ENCODE results near the gene BTBD7. TPM values are rescaled to one million over a fixed set of nuclear protein-coding genes. Genes with fewer than 3 reads are reported as not detected.

BTBD7 gene
- total and polyA plus RNA-seq, 2 of the 4 experiments (the other 2 are of a cell fraction) = 11.9 to 30.5 TPM

- Histone ChIP-seq H3K4me2 (ENCODE audit: low read depth, low read length) (no peak overlapping the region), H3K14ac (replicated peaks; ENCODE audit: low read depth, low read length) (no peak overlapping the region), H3K9ac (ENCODE audit: low read depth, low read length) (no peak overlapping the region), H3K36me3 (ENCODE audit: control insufficient read depth, insufficient read depth, low read length) (no peaks in the 10 kb centered on the region), H3K79me1 (ENCODE audit: low read depth in 1 of 2, low read length in 2 of 2) (peaks cover 17 to 58% of the 10 kb centered on the region in 2 experiments), H4K91ac (ENCODE audit: insufficient read depth, low read depth, low read length) (no peak overlapping the region), H2AK9ac (replicated peaks; ENCODE audit: low read depth, low read length, poor library complexity) (no peak overlapping the region), H2AK5ac (ENCODE audit: low read depth, low read length) (no peak overlapping the region), H2BK20ac (ENCODE audit: low read depth, low read length) (no peak overlapping the region), H3K9me1 (ENCODE audit: insufficient read depth, low read length) (peaks cover 8% of the 10 kb centered on the region; the same call in 1 of the 2 replicates), H3K18ac (ENCODE audit: low read depth, low read length) (no peak overlapping the region), H3K9me3 (ENCODE audit: control insufficient read depth, insufficient read depth, low read length) (no peaks in the 10 kb centered on the region), H2BK15ac (ENCODE audit: low read depth, low read length) (no peak overlapping the region), H3K27ac (ENCODE audit: insufficient read depth, low read length) (no peak overlapping the region), H2AFZ (replicated peaks; ENCODE audit: low read length, poor library complexity) (no peak overlapping the region), H2BK120ac (ENCODE audit: low read depth, low read length) (no peak overlapping the region), H4K20me1 (ENCODE audit: insufficient read depth, low read length) (peaks cover 38% of the 10 kb centered on the region), H3K4ac (ENCODE audit: low read depth, low read length) (no peak overlapping the region), H4K5ac (ENCODE audit: low read depth, low read length) (no peak overlapping the region), H4K8ac (ENCODE audit: low read depth in 2 of 2, low read length in 2 of 2) (0 out of 4 replicates have a peak overlapping the region, but pooled peaks of 1 of the 2 experiments have one; percentile 9), H3K4me1 (ENCODE audit: control insufficient read depth, insufficient read depth, low read length) (peaks cover 12% of the 10 kb centered on the region), H3K23ac (ENCODE audit: low read depth, low read length) (no peak overlapping the region), H3K4me3 (ENCODE audit: insufficient read depth, low read depth, low read length) (no peak overlapping the region), H2BK5ac (ENCODE audit: low read depth, low read length, poor library complexity, severe bottlenecking) (no peak overlapping the region), H3K27me3 (ENCODE audit: control insufficient read depth, insufficient read depth, low read length) (no peaks in the 10 kb centered on the region), H3K56ac (ENCODE audit: extremely low read depth, insufficient read depth, low read length) (no peak overlapping the region)
- CTCF ChIA-PET = no interaction called here
- in situ Hi-C loops (cut with MboI; ENCODE audit: low sequenced_read_pairs) = loop anchor here (25.0 kb wide), 1 partner anchor 1804 kb away; the partner anchor contains the start of gene PPP4R3A
- ATAC-seq (ENCODE audit: low read depth) (no peak; the same call in 1 of the 2 replicates), DNase-seq (peak; percentile 18)
- intact Hi-C loops (cut with micrococcal nuclease) = no loop called here
- dilution Hi-C loops (cut with HindIII; ENCODE audit: low sequenced_read_pairs, unreplicated experiment) = no loop called here
- POLR2A ChIA-PET (ENCODE audit: unreplicated experiment) = no interaction called here
- no peak for TF ChIP-seq BHLHE40 (IDR thresholded peaks at IDR 0.05; ENCODE audit: low read depth, low read length)
- no peak for TF ChIP-seq MAFK (IDR thresholded peaks at IDR 0.05; ENCODE audit: low read depth, low read length)
- no peak for TF ChIP-seq ELK1 (IDR thresholded peaks at IDR 0.05; ENCODE audit: borderline replicate concordance, low read depth, low read length)
- TF ChIP-seq MXI1 (IDR thresholded peaks at IDR 0.05; ENCODE audit: borderline replicate concordance, low read depth, low read length) = no peak
- TF ChIP-seq SMC3 (IDR thresholded peaks at IDR 0.05; ENCODE audit: low read depth, low read length) = no peak
- TF ChIP-seq RAD21 (IDR thresholded peaks at IDR 0.05; ENCODE audit: low read length) = no peak
- TF ChIP-seq FOS (IDR thresholded peaks at IDR 0.05; ENCODE audit: low read depth, low read length) = no peak
- TF ChIP-seq MAZ (IDR thresholded peaks at IDR 0.05; ENCODE audit: borderline replicate concordance, low read depth, low read length) = no peak
- TF ChIP-seq CHD1 (IDR thresholded peaks at IDR 0.05; ENCODE audit: low read depth, low read length) = no peak
- TF ChIP-seq NFE2L2 (IDR thresholded peaks at IDR 0.05; ENCODE audit: low read depth, low read length) = no peak
- no TSS peak for BruUV-seq (replicated peaks)
- WGBS, 2 experiments (ENCODE audit: extremely low coverage in 2 of 2, insufficient read length in 1 of 2) = 100% methylated on average over 2 of the region's 4 CpGs; no CpG with 5 or more reads in 1 of the 2 experiments
These were observed 16.1 kb downstream of the BTBD7 start for GRCh38 chr14:93316716-93317115.

Measured in IMR-90 (cell line).